GM18909 (cell line): Measurements from ENCODE around the gene RFC4.
"Not testable (repeated sequence)": the region's sequence is repeated elsewhere in the genome, so short reads cannot be mapped to it uniquely, and the experiment has no call there.

Experiments
- ATAC-seq: cut with Tn5 transposase; IDR thresholded peaks from one replicate; pipeline ENCODE4 v1.9.1; 2021; ENCODE audit warnings: mild to moderate bottlenecking; ENCODE audit not compliant: unreplicated experiment, poor library complexity

RFC4 gene, protein sequence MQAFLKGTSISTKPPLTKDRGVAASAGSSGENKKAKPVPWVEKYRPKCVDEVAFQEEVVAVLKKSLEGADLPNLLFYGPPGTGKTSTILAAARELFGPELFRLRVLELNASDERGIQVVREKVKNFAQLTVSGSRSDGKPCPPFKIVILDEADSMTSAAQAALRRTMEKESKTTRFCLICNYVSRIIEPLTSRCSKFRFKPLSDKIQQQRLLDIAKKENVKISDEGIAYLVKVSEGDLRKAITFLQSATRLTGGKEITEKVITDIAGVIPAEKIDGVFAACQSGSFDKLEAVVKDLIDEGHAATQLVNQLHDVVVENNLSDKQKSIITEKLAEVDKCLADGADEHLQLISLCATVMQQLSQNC

DNA sequence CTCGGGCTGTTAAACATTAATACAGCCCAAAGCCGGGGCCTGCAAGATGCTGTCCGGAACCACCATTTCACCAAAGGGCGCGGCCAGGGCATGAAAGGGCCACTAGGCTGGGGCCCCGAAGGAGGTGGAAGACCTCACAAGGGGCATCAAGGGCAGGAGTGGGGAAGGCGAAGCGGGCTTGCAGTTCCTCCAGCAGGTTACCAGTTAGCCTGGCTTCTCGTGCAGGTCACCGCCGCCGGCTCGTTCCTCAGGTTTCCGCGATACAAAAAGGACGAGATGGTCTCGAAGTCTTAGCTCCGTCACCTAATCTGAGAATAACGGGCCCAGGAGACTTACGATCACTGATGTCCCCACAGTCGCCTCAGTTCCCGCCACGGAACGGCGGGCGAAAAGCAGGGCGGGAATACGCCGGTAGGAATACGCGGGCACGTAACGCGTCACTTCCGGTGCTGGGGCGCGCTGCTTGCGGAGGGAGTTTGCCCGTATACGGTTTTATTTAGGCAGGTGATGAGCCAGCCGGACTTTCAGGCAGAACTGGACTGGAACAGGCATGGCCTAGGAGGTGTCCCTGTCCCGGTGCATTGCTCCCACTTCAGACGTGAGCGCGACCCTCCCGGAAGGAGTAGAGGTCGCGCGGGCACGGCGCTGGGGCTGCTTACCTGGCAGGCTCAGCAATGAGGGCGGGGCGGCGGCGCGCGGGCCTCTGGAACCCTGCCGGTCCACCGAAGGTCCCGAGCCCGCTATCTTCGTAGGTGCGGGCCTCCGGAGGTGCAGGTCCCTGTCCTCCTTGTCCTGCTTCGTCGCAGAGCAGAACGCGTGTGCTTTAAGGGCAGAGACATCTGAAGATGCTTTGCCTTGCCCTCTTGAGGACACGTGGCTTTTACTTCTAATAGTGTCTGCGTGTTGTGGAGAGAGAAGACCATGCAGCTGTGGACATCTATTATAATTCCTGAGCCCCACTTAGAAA is at the start of gene RFC4:
TSS of gene RFC4 (minus strand) at position 394 of the 967 bp plus-strand sequence. CDS start 1,769 bp downstream, outside the sequence.
- ATAC-seq = peak; percentile 95

DNA sequence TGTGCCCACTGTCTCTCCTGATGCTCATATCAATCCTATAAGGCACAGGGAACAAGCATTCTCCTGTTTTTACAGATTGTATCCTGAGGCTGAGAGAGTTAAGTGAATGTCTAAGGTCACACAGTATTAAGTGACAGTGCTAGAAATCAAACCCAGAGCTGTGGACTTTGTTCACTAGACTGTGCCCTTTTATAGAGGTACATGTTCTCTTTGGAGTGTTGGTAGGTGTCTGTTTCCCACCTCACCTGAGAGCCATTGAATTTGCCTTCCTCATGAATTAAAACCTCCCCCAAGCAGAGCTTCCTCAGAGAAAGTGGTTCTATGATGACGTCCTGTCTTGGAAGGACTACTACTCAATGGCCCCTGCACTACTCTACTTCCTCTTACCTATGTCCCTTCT is 48.7 kb upstream of the RFC4 start:
- ATAC-seq = no peak

DNA sequence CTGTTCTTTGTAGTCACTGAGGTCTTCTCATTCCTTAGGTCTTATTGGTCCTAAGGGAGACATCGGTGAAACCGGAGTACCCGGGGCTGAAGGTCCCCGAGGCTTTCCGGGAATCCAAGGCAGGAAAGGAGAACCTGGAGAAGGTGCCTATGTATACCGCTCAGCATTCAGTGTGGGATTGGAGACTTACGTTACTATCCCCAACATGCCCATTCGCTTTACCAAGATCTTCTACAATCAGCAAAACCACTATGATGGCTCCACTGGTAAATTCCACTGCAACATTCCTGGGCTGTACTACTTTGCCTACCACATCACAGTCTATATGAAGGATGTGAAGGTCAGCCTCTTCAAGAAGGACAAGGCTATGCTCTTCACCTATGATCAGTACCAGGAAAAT is 47.9 kb upstream of the RFC4 start:
- ATAC-seq = no peak

GRCh38 chr3:186852994-186853393 is 46.7 kb upstream of the RFC4 start:
- no peak for ATAC-seq

DNA sequence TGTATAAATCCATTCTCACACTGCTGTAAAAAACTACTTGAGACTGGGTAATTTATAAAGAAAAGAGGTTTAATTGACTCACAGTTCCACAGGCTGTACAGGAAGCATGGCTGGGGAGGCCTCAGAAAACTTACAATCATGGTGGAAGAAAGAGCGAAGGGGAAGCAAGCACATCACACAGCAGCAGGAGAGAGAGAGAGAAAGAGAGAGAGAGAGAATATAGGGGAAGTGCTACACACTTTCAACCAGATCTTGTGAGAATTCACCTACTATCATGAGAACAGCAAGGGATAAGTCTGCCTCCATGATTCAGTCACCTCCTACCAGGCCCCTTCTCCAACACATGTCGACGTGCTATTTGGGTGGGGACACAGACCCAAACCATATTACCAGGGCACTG is 45.6 kb upstream of the RFC4 start:
- not testable (repeated sequence) for ATAC-seq

GRCh38 chr3:186849374-186849975 is 43.2 kb upstream of the RFC4 start:
- ATAC-seq = no peak

- no peak for ATAC-seq
These were observed 41.2 kb upstream of the RFC4 start for GRCh38 chr3:186847437-186847836.

DNA sequence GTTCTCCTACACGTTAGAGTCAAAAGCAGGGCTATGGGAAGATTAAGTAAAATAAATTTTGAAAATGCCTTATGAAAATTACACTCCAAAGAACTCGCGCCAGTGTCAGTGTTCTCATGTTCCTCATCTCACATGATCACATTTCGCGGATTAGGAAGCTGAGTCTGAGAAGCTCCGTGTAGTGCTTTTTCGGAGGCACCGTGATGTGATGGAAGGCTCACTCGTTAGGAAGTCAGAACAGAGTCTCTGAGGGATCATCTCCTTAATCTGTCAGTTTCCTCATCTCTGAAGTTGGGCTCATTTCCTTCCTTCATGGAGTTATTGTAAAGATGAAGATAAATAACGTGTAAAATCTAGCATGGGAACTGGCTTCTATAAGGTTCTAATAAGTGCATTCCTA is 39.5 kb upstream of the RFC4 start:
- no peak for ATAC-seq

DNA sequence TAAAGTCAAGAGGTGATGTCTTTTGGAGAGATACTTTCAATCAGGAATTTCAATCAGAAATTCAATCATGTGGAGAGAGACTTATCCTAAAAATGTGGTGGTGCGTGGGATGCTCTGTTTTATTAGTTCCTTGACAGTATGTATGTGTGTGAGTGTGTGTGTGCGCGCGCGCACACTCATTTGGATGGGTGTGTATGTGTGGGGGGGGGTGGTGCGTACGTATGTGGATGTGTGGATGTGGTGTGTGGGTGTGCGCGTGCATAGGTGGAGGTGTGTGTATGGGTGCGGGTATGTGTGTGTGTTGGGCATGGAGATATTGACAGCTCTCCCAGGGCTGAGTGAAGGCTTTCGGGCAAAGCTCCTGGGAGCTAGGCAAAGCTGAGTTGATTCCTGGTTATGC is 38.6 kb upstream of the RFC4 start:
- no peak for ATAC-seq

DNA sequence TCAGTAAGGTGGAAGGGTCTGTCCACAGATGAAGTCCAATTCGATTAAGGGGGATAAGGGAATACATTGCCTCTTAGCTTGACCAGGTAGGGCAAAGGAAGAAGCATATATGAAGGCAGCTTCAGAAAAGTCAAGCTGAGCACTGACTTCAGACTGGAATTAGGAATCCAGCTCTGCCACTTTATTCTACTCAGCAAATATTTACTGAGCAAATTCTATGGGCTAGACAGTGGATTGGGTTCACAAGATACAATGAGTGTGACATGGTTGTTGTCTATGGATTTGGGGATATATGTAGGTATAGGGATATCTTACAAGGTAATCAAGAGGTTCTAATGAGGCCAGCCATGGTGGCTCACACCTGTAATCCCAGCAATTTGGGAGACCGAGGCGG is 36.8 kb upstream of the RFC4 start:
- no peak for ATAC-seq

- ATAC-seq = no peak
These were observed 36.2 kb upstream of the RFC4 start, which contains the start of gene ADIPOQ for GRCh38 chr3:186842426-186843038. TSS of gene ADIPOQ (plus strand) at chr3:186842710. CDS start at chr3:186853059, 10,349 bp downstream.

DNA sequence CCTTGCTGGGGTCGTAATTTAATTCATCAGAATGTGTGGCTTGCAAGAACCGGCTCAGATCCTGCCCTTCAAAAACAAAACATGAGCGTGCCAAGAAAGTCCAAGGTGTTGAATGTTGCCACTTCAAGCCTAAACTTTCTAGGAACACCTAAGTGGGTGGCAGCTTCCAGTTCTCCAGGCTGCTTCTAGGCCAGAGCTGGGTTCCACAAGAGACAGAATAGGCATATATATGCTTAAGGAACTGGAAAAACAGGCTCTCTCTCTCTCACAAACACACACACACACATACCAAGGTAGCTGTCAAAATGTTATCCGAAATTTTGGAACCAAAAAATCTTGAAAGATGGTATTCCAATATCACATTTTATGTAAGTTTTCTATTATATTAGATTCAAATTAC is 35.3 kb upstream of the RFC4 start:
- no peak for ATAC-seq

DNA sequence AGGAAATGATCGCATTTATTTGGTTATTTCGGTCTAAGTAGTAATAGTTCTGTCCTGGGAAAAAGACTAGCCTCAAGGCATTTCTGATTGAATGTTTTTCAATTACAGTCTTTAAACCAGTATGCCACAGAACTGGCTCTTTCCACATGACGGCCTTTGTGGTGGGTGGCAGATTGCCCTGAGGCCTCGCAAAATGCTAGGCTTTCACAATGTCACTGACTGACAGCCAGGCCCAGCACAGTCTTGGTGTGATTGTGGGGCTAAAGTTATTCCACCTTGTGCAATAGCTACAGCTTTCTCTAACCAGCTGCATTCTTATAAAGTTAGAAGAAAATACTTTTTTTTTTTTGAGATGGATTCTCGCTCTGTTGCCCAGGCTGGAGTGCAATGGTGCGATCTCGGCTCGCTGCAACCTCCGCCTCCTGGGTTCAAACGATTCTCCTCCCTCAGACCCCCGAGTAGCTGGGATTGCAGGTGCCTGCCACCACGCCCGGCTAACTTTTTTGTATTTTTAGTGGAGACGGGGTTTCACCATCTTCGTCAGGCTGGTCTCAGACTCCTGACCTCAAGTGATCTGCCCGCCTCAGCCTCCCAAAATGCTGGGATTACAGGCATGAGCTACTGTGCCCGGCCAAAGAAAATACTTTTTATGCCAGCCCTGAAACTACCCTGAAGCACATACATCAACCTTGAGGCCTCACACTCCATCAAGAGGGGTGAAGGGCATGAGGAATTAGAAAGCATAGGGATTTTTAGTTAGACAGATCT is 33.8 kb upstream of the RFC4 start:
- ATAC-seq = no peak

DNA sequence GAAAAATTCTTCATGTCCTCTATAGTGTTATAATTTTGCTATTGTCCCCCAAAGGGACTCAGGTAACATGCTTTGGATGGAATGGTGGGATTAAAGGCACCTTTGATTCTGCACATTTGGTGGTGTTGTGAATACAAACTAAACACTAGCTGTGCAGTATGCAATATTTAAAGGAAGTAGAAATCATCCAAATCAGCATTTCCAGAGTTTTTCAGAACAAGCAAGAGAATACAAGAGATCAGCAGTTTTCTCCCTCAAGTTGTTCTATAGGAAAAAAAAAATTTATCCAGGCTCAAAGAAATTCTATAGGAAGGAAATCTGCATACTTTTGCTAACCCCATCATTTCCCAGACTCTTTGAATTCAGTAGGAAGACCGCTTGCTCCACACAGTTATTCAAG is 26.0 kb upstream of the RFC4 start:
- ATAC-seq = no peak

DNA sequence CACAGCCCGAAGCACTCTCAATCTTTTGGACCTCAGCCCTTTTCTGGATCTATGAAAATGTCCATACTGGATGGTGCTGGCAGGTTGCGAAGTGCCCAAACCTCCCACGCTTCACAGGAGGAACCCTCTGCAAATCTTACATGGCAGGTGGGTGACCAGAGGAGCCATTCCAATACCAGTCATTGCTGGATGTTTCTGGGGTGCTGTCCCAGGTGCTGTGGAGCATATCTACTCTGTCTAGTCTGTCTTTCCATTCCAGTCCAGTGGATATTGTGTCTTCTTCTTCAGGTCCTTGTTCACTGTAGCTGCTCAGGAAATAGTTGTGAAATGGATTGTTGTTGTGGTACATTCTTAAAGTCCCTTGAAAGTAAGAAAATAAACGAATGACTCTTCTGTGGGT is 25.5 kb upstream of the RFC4 start:
- ATAC-seq = no peak

DNA sequence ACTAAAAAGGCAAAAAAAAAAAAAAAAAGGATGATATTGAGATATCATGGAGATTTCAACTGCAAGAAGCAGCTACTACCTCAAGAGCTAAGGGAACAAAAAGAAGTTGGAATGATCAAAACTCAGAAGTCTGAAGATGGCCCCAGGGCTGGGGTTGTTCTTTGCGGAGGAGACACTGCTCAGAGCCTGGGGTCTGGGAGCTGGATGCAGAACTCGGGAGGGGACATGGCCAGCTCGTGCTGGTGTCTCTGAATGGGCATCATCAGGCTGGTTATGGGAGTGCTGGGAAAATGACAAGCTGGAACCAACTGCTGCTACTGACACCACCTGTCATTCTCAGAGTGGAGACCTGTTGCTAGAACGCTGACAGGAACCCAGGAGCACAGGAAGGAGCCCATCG is 22.1 kb upstream of the RFC4 start:
- no peak for ATAC-seq

GRCh38 chr3:186826976-186827857 is 20.9 kb upstream of the RFC4 start:
- peak; percentile 86 for ATAC-seq

DNA sequence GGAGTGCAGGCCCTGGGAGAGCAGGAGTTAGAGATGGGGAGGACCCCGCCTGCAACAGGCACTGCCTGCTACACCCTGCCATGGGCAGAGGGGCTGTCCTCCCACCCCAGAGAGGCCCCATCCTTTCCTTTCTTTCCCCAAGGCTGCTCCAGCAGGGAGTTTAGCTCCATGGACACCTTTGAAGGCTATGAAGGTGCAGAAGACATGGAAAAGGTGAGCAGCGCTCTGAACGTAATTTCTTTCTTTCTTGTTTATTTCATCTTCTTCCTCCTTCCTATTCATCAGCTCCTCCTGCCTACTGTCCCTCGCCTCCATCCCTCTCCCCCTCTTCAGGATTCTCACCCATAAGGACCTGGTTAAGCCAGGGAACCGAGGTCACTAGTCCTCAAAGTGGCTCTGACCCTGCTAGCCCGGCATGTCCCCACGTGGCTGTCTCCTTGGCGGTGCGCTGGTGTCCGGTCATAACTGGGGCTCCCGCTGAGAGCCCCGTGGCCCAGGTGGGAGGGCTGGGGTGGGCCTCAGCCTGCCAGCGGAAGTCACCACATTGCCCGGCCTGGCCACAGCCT is 20.2 kb upstream of the RFC4 start:
- ATAC-seq = no peak
